ENCODE results near the gene BUB1B.

Gene BUB1B

GRCh38 chr15:40183636-40184463 lies 23.0 kb downstream of the BUB1B start:
- no peak for DNase-seq

GRCh38 chr15:40190591-40190990 lies 29.7 kb downstream of the BUB1B start:
- no peak for DNase-seq

DNA sequence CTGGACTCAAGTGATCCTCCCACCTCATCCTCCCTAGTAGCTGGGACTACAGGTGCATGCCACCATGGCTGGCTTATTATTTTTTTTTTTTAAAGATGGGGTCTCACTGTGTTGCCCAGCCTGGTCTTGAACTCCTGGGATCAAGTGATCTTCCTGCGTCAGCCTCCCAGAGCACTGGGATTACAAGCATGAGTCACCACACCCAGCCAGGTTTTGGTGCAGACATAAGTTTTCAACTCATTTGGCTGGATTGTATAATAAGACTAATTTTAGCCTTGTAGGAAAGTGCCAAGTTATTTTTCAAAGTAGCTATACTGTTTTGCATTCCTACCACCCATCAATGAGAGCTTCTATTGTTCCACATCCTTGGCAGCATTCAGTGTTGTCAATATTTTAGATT lies 32.1 kb downstream of the BUB1B start:
- no peak for DNase-seq

DNA sequence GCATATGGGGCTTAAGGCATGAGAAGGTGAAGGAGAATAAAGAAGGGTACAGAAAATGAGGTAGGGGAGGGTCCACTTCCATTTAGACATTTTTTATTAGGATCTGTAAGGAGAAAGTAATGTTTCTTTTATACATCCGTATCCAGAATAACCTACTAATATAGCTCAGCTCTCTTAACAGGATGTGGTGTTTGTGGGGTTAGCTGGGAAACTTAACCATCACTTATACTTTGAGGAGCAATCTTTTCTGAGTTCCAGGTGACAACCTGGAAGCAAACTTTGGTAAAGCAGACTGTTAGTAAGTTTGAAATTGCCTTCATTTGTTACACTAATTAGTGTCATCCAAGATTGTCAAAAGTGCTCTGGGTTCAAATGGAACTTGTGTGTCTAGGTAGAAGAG lies 36.6 kb downstream of the BUB1B start:
- no peak for DNase-seq

- DNase-seq = no peak
Observed at GRCh38 chr15:40198355-40199085, 37.7 kb downstream of the BUB1B start.

DNA sequence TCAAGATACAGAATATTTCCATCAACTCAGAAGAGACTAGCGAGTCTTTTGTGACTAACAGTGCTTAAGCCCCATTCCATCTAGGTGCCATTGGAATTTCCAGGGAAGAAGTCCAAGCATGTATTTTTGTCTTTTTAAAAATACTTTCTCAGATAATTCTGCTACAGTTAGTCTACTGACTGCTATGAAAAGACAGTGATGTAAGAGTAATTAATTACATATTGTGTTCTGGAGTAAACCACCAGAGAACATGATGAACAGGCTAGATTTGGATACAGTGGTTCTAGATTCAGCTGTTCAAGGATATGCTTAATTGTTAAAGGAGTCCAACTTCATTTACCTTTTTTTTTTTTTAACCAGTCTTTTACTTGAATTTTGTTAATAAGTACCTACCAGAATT lies 43.2 kb downstream of the BUB1B start:
- DNase-seq = no peak

GRCh38 chr15:40217166-40217824 lies 56.4 kb downstream of the BUB1B start:
- DNase-seq = peak; percentile 46

DNA sequence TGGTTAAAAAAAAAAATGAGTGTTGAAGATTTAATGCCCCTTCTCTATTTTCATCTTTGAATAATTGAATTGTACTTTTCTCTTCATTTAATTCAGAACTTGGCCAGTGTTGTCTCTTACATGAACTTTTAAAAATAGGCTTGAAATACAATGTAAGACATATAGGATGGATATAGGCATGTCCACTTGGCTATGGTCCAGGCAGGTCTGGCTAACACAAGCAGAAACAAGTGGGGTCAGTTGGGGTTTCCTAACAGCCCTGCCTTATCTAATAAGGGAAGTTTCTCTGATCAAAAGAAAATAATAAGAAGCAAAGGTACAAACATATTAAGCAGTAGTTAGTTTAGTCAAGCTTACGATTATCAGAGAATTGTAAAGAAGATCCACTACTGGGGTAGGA lies 58.9 kb downstream of the BUB1B start:
- no peak for DNase-seq

GRCh38 chr15:40222131-40222530 lies 61.3 kb downstream of the BUB1B start:
- no peak for DNase-seq

- DNase-seq = no peak
Observed at GRCh38 chr15:40226736-40227135, 65.9 kb downstream of the BUB1B start.

DNA sequence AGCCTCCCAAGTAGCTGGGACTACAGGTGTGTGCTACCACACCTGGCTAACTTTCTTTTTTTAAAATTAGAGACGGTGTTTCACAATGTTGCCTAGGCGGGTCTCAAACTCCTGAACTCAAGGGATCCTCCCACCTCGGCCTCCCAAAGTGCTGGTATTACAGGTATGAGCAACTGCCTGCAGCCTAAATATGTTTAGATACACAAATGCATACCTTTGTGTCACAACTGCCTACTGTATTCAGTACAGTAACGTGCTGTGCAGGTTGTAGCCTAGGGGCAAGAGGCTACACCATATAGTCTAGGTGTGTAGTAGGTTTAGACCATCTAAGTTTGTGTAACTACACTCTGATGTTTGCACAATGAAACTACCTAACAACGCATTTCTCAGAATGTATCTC lies 68.4 kb downstream of the BUB1B start:
- no peak for DNase-seq

DNA sequence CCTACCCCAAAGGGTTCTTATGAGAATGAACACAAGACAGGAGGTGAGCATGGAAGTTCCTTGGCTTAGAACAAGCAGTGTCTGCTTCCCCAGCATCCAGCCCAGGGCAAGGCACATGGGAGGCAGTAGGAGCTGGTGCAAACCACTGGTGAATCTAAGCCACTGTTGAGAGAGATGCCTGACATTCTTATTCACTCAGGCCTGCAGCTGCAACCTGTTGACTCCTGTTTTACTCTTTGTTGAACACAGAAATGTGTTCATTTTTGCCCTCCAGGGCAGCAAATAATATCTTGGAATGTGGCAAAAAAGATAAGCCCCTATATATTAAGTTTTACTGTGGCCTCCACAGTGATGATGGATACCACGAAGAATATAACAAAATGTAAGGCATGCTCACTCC lies 69.1 kb downstream of the BUB1B start:
- no peak for DNase-seq

DNA sequence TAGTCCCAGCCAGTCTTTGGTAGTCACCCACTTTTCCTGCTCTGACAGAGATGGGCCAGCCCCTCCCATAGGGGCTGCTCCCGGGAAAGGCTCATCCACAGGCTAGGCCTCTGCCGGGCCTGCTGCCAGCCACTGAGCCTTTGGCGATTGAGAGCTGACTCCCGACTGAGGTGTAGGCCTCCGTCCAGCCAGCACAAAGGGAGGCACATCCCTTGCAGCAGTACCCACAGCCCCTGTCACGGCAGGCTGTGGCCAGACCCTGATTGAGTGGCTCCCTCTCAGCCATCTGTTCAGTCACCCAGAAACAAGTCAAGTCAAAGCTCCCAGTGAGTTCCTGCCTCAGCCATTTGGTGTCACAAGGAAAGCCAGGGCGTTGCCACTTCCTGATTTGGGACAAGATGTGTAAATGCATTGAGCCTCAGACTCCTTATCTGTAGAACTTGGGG lies 71.8 kb downstream of the BUB1B start:
- DNase-seq = no peak

- DNase-seq = no peak
Observed at GRCh38 chr15:40233727-40234577, 73.1 kb downstream of the BUB1B start.

DNA sequence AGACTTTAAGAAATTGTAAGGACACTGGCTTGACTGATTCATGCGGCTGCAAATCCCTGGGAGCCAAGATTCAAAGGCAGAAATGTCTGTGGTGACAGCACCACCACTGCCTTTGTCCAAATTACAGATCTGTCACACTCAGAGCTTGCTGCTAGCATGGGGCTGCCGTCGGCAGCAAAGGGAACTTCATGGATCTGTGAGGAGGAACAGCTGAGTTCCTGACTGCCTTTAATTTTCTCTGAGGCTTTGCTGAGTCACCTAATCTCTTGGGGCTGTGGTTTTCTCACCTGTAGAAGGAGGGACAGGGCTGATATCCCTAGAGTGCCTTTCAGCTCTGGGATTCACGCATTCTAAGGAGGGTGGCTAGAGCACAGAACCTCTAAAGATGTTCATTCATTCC lies 73.9 kb downstream of the BUB1B start:
- DNase-seq = no peak

GRCh38 chr15:40235201-40235885 lies 74.5 kb downstream of the BUB1B start:
- DNase-seq = no peak

DNA sequence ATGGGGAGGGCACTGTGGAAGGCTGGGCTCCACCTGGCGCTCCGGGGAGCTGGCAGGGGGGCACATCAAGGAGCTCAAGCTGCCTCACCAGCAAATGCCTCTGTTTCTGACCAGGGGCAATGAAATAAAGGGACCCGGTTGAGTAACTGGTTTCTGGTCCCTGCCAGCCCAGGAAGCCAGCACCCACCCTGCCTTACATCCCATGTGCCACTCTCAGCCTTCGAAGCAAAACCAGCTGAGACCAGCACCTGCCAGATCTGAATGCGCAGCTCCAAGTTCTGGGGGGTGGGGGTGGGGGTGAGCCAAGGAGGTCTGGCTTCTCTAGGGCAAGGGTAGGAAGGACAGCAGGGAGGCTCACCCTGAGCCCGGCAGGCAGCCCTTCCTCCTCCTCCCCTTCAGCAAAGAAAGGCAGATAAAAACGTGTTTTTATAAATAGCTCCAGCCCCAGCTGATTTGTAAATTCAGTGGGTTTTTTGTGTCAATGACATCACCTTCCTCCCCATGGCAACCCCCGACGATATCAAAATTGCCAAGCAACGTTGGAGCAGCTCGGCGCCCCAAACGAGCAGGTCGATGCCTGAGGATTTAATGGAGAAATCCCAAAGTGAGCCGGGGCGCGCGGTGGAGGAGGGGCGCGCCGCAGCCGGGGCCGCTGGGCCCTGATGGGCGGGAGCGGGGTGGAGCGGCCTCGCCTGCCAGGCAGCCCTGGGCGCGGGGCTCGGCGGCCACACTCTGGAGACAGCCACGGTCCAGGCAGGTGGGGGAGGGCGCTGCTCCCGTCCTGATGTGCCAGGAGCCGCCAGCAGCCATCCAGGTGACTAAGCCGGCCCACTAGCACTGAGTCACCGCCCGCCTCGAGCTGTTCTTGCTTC lies 77.9 kb downstream of the BUB1B start, which contains the start of gene PAK6:
PAK6 (plus strand) TSS at position 532 of the 872 bp plus-strand sequence. CDS start 25,723 bp downstream, outside the sequence.
- peak; percentile 35 for DNase-seq

- DNase-seq = no peak
Observed at GRCh38 chr15:40239404-40239692, 78.5 kb downstream of the BUB1B start.

DNA sequence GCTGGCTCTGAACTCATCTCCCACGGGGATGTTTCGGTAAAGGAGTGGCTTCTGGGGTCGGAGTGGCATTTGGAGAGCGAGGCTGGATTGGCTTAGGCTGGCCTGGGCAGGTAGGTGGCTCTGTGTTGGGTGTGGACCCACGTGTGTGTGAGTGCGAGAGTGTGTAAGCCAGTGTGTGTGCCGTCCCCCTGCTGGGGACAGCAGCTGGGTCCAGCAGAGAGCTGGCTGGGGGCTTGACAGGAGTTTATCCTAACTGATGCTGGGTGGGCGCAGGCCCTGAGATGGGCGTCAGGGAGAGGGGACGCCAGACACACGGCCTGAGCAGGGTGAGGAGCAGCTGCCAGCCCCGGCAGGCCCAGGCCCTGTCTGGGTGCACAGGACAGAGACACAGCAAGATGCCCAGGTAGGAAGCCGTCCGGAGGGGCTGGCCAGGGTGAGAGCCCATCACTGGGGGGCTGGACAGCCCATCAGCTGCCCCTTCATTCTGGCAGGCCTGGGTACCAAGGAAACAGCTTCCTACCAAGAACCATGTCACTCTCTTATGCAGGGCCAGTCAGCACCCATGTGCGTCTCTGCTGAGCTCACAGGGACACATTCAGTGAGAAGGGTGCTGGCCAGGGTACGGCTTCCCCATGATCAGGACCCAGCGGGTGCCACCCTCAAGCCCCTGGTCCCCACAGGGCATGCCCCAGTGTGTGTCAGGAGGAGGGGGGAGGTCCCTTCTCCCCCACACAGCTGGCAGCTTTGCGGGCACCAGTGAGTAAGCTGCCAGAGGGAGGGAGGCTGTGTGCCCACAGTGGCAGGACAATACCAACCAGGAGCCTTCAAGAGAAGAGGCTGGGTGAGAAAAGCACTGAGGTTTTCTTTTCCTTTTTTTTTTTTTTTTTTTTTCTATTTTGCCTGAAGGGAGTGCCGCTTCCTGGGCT lies 79.1 kb downstream of the BUB1B start:
- DNase-seq = no peak

GRCh38 chr15:40240619-40241221 lies 79.9 kb downstream of the BUB1B start:
- DNase-seq = no peak
